Colonic mucosa (tissue), 4 donors: ENCODE results near the gene COX5A. TPM values are rescaled to one million over a fixed set of nuclear protein-coding genes. Genes with fewer than 3 reads are reported as not detected.
A peak's percentile ranks its signal among the peaks of the same experiment; 100 is the strongest.

Experiments used
- DNase-seq: peaks from one replicate; pipeline ENCODE4 v3.0.0-alpha.2; 2020
- H3K27ac ChIP-seq: fragments of 200-600 bp; one replicate; pipeline ENCODE4 v1.8.0; 2021
- H3K27me3 ChIP-seq: fragments of 200-600 bp; one replicate; pipeline ENCODE4 v1.8.0; 2021
- H3K36me3 ChIP-seq: fragments of 200-600 bp; one replicate; pipeline ENCODE4 v1.8.0; 2021
- H3K4me1 ChIP-seq: fragments of 200-600 bp; one replicate; pipeline ENCODE4 v1.8.0; 2021; ENCODE audit warnings: mild to moderate bottlenecking
- H3K4me3 ChIP-seq: fragments of 200-600 bp; one replicate; pipeline ENCODE4 v1.8.0; 2021
- H3K9ac ChIP-seq, 2 donors: one replicate each; pipeline ENCODE4 v1.7.0; 2013; ENCODE audit warnings: control low read depth in 2 of 2, low read depth in 2 of 2, low read length in 2 of 2
- H3K9me3 ChIP-seq: fragments of 200-600 bp; one replicate; pipeline ENCODE4 v1.8.0; 2021
- CTCF ChIP-seq: fragments of 200-600 bp; IDR thresholded peaks from one replicate; pipeline ENCODE4 v1.8.0; 2022; ENCODE audit warnings: antibody characterized with exemption, mild to moderate bottlenecking
- intact Hi-C: fragments of 100-400 bp; cut with DNase I; formaldehyde crosslinking; loops from one replicate; pipeline ENCODE4 v1.14.1; 2022
- total RNA-seq, 2 donors: library from RNA; stranded (reverse); fragmentation: NEBNext Ultra II Directional in 1 of 2; extraction: Animal tissue kit (Norgen Biotek cat#: 25700) in 1 of 2; gene quantifications; one replicate each; pipeline ENCODE4 v1.2.1, GENCODE V29; 2021
- donor health status: healthy.
- donor health status: DM: no; HTN: no; CAD: no.
- donor health status: DM: no; HTN: no; CAD: no.

Gene COX5A
- total RNA-seq, 2 donors from 2014 or later: 563 to 623 TPM

DNA sequence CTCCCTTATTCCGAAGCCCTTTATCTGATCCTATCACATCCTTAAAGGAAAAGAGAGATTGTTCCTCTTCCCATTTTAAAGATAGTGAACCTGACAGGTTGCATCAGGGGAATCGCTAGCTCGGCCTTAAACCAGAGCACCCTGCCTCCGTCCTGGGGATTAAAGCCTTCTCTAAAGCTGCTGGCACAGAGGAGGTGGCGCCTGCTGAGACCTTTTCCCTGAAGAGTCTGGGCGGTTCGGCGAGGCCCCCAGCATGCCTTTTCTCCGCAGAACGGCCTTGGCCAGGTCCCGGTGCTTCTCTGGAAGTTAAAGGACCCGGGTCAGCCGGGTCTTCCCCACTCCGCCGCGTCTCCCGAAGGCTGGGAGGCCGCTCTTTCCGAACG lies 31.8 kb downstream of the COX5A start:
- Histone ChIP-seq H3K27ac (peak overlapping the region; percentile 95), H3K4me1 (peaks cover 9% of the 10 kb centered on the region), H3K9ac (peak overlapping the region; percentile 91 to 95), H3K4me3 (peak overlapping the region; percentile 84), H3K27me3 (no peaks in the 10 kb centered on the region), H3K36me3 (peaks cover 3% of the 10 kb centered on the region), H3K9me3 (no peaks in the 10 kb centered on the region)
- TF ChIP-seq CTCF: no peak
- intact Hi-C loops: no loop called here
- DNase-seq: peak; percentile 58

- no peaks in the 10 kb centered on the region for H3K27me3 ChIP-seq
- no peak for DNase-seq
- TF ChIP-seq CTCF: no peak
- no peak overlapping the region for H3K27ac ChIP-seq
- peaks cover 9% of the 10 kb centered on the region for H3K4me1 ChIP-seq
- peaks cover 3% of the 10 kb centered on the region for H3K36me3 ChIP-seq
- H3K4me3 ChIP-seq: no peak overlapping the region
- no peaks in the 10 kb centered on the region for H3K9me3 ChIP-seq
- no peak overlapping the region for H3K9ac ChIP-seq
- intact Hi-C loops: loop anchor here (5.0 kb wide), 4 partner anchors 33 to 122 kb away; partner anchors contain the start of genes COX5A, CSK and ULK3
These were observed 33.6 kb downstream of the COX5A start for GRCh38 chr15:74904190-74904805.

DNA sequence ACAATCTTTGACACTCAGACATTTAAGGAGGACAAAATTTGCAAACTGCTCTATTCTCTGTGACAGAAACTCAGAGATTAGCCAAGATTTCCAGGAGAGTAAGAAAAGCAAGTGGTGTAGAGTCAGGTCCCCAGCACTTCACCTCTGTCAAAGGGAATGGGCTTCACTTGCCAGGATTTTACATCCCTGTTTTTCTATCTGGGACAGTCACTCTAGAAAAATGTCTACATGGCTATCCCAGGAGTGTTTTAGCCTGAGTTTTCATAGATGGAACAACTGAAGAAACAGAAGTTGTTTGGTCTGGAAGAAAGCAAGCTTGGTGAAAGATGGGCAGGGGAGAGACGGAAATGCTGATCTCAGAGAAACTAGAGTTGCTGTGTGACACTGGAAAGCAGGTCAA lies 34.2 kb downstream of the COX5A start:
- intact Hi-C loops: loop anchor here (5.0 kb wide), 4 partner anchors 34 to 121 kb away; partner anchors contain the start of genes COX5A, CSK and ULK3

DNA sequence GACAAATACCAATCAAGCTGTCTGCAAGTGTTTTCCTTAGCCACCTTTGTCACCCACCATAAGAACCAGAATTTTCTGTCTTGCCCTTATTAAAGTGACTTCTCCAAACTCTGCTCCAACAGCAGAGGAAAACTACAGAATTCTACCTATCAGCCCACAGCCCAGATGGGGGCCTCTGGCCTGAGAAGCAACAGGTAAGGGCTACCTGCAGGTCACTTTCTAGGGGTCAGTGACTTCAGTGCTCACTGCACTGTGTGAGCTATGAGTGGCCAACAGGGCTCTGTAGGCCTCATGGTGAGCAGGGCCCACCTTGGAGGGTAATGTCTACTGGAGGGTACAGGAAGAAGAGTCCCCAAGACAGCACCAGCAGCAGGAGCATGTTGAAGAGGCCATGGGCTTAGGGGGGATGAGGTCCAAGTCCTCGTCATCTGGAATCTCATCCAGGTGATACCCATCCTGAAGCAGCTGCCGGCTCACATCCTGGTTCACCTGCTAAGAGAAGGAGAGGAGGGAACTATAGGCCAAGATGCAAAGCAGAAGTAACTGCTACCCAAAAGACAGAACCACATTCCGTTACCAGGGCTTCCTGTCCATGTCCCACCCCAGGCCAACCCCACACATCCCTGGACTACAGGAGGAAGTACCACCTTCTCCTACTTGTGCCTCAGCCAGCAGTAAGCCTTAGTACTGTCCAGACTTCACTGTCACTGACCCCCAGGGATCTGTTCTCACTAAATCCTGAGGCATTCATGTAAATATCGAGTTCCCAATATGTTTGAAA lies 35.4 kb downstream of the COX5A start:
- no peak overlapping the region for H3K4me3 ChIP-seq
- H3K27ac ChIP-seq: no peak overlapping the region
- H3K9me3 ChIP-seq: no peaks in the 10 kb centered on the region
- H3K4me1 ChIP-seq: peaks cover 9% of the 10 kb centered on the region
- H3K36me3 ChIP-seq: peaks cover 3% of the 10 kb centered on the region
- DNase-seq: no peak
- TF ChIP-seq CTCF: no peak
- H3K27me3 ChIP-seq: no peaks in the 10 kb centered on the region
- intact Hi-C loops: loop anchor here (5.0 kb wide), 4 partner anchors 35 to 120 kb away; partner anchors contain the start of genes COX5A, CSK and ULK3
- no peak overlapping the region for H3K9ac ChIP-seq

More for the DNA sequence above, 34.2 kb downstream of the COX5A start:
- no peak overlapping the region for H3K4me3 ChIP-seq
- TF ChIP-seq CTCF: no peak
- no peaks in the 10 kb centered on the region for H3K27me3 ChIP-seq
- no peak overlapping the region for H3K9ac ChIP-seq
- H3K27ac ChIP-seq: no peak overlapping the region
- no peaks in the 10 kb centered on the region for H3K9me3 ChIP-seq
- H3K36me3 ChIP-seq: peaks cover 3% of the 10 kb centered on the region
- no peak for DNase-seq
- H3K4me1 ChIP-seq: peaks cover 9% of the 10 kb centered on the region

DNA sequence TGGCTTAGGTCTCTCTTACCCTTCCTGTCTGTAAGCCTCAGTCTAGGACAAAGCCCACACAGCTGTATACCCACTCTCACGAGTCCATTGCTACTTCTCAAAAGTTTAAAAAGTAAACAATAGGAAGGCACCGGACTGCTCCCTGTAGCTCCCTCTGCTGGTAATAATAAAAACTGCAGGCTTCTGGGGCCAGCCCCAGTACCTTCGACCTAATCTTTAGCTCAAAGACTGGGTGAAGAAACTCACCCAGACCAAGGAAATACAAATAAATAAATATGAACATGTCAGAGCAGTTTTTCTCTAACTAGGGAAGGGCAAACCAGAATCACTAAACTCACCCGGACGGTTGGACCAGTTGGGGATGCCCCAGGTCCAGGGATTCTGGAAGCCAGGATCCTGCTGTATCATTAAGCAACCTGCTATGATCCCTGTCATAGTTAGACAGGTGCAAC lies 36.2 kb downstream of the COX5A start:
- intact Hi-C loops: loop anchor here (5.0 kb wide), 4 partner anchors 36 to 119 kb away; partner anchors contain the start of genes COX5A, CSK and ULK3
- peak overlapping the region in 1 of 2 donors; percentile 30 for H3K9ac ChIP-seq
- TF ChIP-seq CTCF: peak; percentile 96
- H3K36me3 ChIP-seq: peaks cover 3% of the 10 kb centered on the region
- H3K4me1 ChIP-seq: peaks cover 9% of the 10 kb centered on the region
- DNase-seq: peak; percentile 75
- H3K27ac ChIP-seq: no peak overlapping the region
- no peaks in the 10 kb centered on the region for H3K27me3 ChIP-seq
- H3K4me3 ChIP-seq: no peak overlapping the region
- no peaks in the 10 kb centered on the region for H3K9me3 ChIP-seq
